ENCODE data around the gene UROD. TPM values are rescaled to one million over a fixed set of nuclear protein-coding genes. Genes with fewer than 3 reads are reported as not detected.

Gene UROD
- total RNA-seq, 2 experiments from 2014 or later = 66.4 to 70.7 TPM

GRCh38 chr1:45010855-45011811 lies 921 bp upstream of the UROD start, which contains the start of gene HECTD3:
TSS of gene HECTD3 (minus strand) at chr1:45011324. CDS start at chr1:45011257, 67 bp downstream.
- Mint-ChIP-seq H3K4me3 (peak within 1 kb of the TSS; percentile 79), H3K36me3 (ENCODE audit: low read depth) (peaks cover 29% of the 10 kb centered on the region), H3K4me1 (peaks cover 43% of the 10 kb centered on the region), H3K27ac (peak within 1 kb of the TSS; percentile 92), H3K9me3 (no peaks in the 10 kb centered on the region), H3K27me3 (no peaks in the 10 kb centered on the region)
- CTCF ChIA-PET = interaction anchor here (0.7 to 6.5 kb wide), 16 partner anchors 9 to 481 kb away, joined by 3 to 86 read pairs (median 4); partner anchors contain the start of genes EIF2B3, PLK3, RNU5D-1 and RPS8
- POLR2A ChIA-PET = interaction anchor here (0.6 to 3.1 kb wide), 9 partner anchors 25 to 320 kb away, joined by 3 to 13 read pairs (median 4); partner anchors contain the start of genes EIF2B3 and PLK3
- peak; percentile 73 for DNase-seq

- H3K27ac Mint-ChIP-seq = peak overlapping the region; percentile 92
- peak; percentile 31 for DNase-seq
- peaks cover 43% of the 10 kb centered on the region for H3K4me1 Mint-ChIP-seq
- H3K27me3 Mint-ChIP-seq = no peaks in the 10 kb centered on the region
- ChIA-PET POLR2A (interaction anchor here (0.6 to 3.1 kb wide), 8 partner anchors 26 to 336 kb away, joined by 3 to 13 read pairs (median 4); partner anchors contain the start of genes EIF2B3 and PLK3), CTCF (interaction anchor here (1.0 to 6.5 kb wide), 9 partner anchors 17 to 479 kb away, joined by 3 to 86 read pairs (median 5); partner anchors contain the start of genes RNU5D-1 and TESK2)
- no peaks in the 10 kb centered on the region for H3K9me3 Mint-ChIP-seq
- peaks cover 19% of the 10 kb centered on the region for H3K36me3 Mint-ChIP-seq (ENCODE audit: low read depth)
- H3K4me3 Mint-ChIP-seq = peak overlapping the region; percentile 79
Observed at GRCh38 chr1:45012639-45013278, 705 bp downstream of the UROD start.

- ChIA-PET CTCF (interaction anchor here (0.8 to 6.5 kb wide), 22 partner anchors 16 to 482 kb away, joined by 3 to 86 read pairs (median 4); partner anchors contain the start of genes MUTYH, PLK3, TESK2 and TOE1), POLR2A (interaction anchor here (1.3 kb wide), 1 partner anchor 283 kb away, joined by 3 read pairs; the partner anchor contains the start of gene RNU5D-1)
- DNase-seq = no peak
- Mint-ChIP-seq H3K36me3 (ENCODE audit: low read depth) (peaks cover 15% of the 10 kb centered on the region), H3K27me3 (no peaks in the 10 kb centered on the region), H3K9me3 (no peaks in the 10 kb centered on the region), H3K4me3 (peak overlapping the region; percentile 79), H3K27ac (no peak overlapping the region), H3K4me1 (peaks cover 45% of the 10 kb centered on the region)
Observed at GRCh38 chr1:45013551-45014209, 1.6 kb downstream of the UROD start.

GRCh38 chr1:45014321-45015028 lies 2.4 kb downstream of the UROD start:
- Mint-ChIP-seq H3K4me1 (peaks cover 38% of the 10 kb centered on the region), H3K9me3 (no peaks in the 10 kb centered on the region), H3K27ac (no peak overlapping the region), H3K4me3 (peak overlapping the region; percentile 17), H3K36me3 (ENCODE audit: low read depth) (peaks cover 9% of the 10 kb centered on the region), H3K27me3 (no peaks in the 10 kb centered on the region)
- DNase-seq = peak; percentile 90
- ChIA-PET CTCF (interaction anchor here (0.6 to 6.5 kb wide), 26 partner anchors 14 to 512 kb away, joined by 3 to 86 read pairs (median 4); partner anchors contain the start of genes MUTYH, PLK3, TESK2 and TOE1), POLR2A (interaction anchor here (1.3 kb wide), 1 partner anchor 284 kb away, joined by 3 read pairs; the partner anchor contains the start of gene RNU5D-1)

- H3K9me3 Mint-ChIP-seq = no peaks in the 10 kb centered on the region
- CTCF ChIA-PET = interaction anchor here (5.2 kb wide), 1 partner anchor 283 kb away, joined by 38 read pairs; no protein-coding TSS in a partner anchor
- no peak overlapping the region for H3K4me3 Mint-ChIP-seq
- DNase-seq = no peak
- no peaks in the 10 kb centered on the region for H3K27me3 Mint-ChIP-seq
- no peak overlapping the region for H3K27ac Mint-ChIP-seq
- H3K4me1 Mint-ChIP-seq = peaks cover 27% of the 10 kb centered on the region
- peaks cover 6% of the 10 kb centered on the region for H3K36me3 Mint-ChIP-seq (ENCODE audit: low read depth)
- POLR2A ChIA-PET = interaction anchor here (0.7 kb wide), 1 partner anchor 477 kb away, joined by 3 read pairs; no protein-coding TSS in a partner anchor
Observed at GRCh38 chr1:45015683-45016082, 3.6 kb downstream of the UROD start.

GRCh38 chr1:45016090-45016697 lies 4.1 kb downstream of the UROD start:
- no peaks in the 10 kb centered on the region for H3K9me3 Mint-ChIP-seq
- H3K4me3 Mint-ChIP-seq = no peak overlapping the region
- peaks cover 6% of the 10 kb centered on the region for H3K36me3 Mint-ChIP-seq (ENCODE audit: low read depth)
- H3K27ac Mint-ChIP-seq = no peak overlapping the region
- H3K4me1 Mint-ChIP-seq = peaks cover 27% of the 10 kb centered on the region
- DNase-seq = no peak
- H3K27me3 Mint-ChIP-seq = no peaks in the 10 kb centered on the region
- ChIA-PET POLR2A (interaction anchor here (0.7 kb wide), 1 partner anchor 477 kb away, joined by 3 read pairs; no protein-coding TSS in a partner anchor), CTCF (interaction anchor here (3.1 to 5.2 kb wide), 2 partner anchors 283 to 287 kb away, joined by 20 to 38 read pairs; no protein-coding TSS in a partner anchor)

GRCh38 chr1:45016767-45017166 lies 4.7 kb downstream of the UROD start:
- no peak for DNase-seq
- Mint-ChIP-seq H3K9me3 (no peaks in the 10 kb centered on the region), H3K36me3 (ENCODE audit: low read depth) (peaks cover 6% of the 10 kb centered on the region), H3K27ac (no peak overlapping the region), H3K27me3 (no peaks in the 10 kb centered on the region), H3K4me3 (no peak overlapping the region), H3K4me1 (peaks cover 21% of the 10 kb centered on the region)
- ChIA-PET CTCF (interaction anchor here (3.1 to 5.2 kb wide), 2 partner anchors 282 to 286 kb away, joined by 20 to 38 read pairs; no protein-coding TSS in a partner anchor), POLR2A (no interaction called here)

GRCh38 chr1:45018599-45019230 lies 6.7 kb downstream of the UROD start:
- Mint-ChIP-seq H3K4me1 (peaks cover 11% of the 10 kb centered on the region), H3K27me3 (no peaks in the 10 kb centered on the region), H3K27ac (no peak overlapping the region), H3K9me3 (no peaks in the 10 kb centered on the region), H3K4me3 (no peak overlapping the region), H3K36me3 (ENCODE audit: low read depth) (peaks cover 6% of the 10 kb centered on the region)
- peak; percentile 72 for DNase-seq
- ChIA-PET POLR2A (no interaction called here), CTCF (interaction anchor here (0.5 to 5.2 kb wide), 12 partner anchors 10 to 1201 kb away, joined by 3 to 38 read pairs (median 4); partner anchors contain the start of genes MUTYH and TOE1)

- POLR2A ChIA-PET = no interaction called here
- no peak overlapping the region for H3K27ac Mint-ChIP-seq
- CTCF ChIA-PET = no interaction called here
- no peaks in the 10 kb centered on the region for H3K36me3 Mint-ChIP-seq (ENCODE audit: low read depth)
- H3K9me3 Mint-ChIP-seq = no peaks in the 10 kb centered on the region
- DNase-seq = no peak
- no peaks in the 10 kb centered on the region for H3K27me3 Mint-ChIP-seq
- H3K4me3 Mint-ChIP-seq = no peak overlapping the region
- peaks cover 10% of the 10 kb centered on the region for H3K4me1 Mint-ChIP-seq
Observed at GRCh38 chr1:45023663-45024062, 11.6 kb downstream of the UROD start.

GRCh38 chr1:45026446-45026845 lies 14.4 kb downstream of the UROD start:
- DNase-seq = no peak
- no peaks in the 10 kb centered on the region for H3K9me3 Mint-ChIP-seq
- no peaks in the 10 kb centered on the region for H3K36me3 Mint-ChIP-seq (ENCODE audit: low read depth)
- no peak overlapping the region for H3K4me3 Mint-ChIP-seq
- H3K27me3 Mint-ChIP-seq = no peaks in the 10 kb centered on the region
- ChIA-PET CTCF (interaction anchor here (1.5 kb wide), 1 partner anchor 273 kb away, joined by 4 read pairs; no protein-coding TSS in a partner anchor), POLR2A (no interaction called here)
- peaks cover 12% of the 10 kb centered on the region for H3K4me1 Mint-ChIP-seq
- no peak overlapping the region for H3K27ac Mint-ChIP-seq

GRCh38 chr1:45032837-45033236 lies 20.8 kb downstream of the UROD start:
- DNase-seq = no peak
- ChIA-PET POLR2A (no interaction called here), CTCF (no interaction called here)
- Mint-ChIP-seq H3K27me3 (no peaks in the 10 kb centered on the region), H3K9me3 (no peaks in the 10 kb centered on the region), H3K27ac (no peak overlapping the region), H3K4me1 (peaks cover 15% of the 10 kb centered on the region), H3K4me3 (no peak overlapping the region), H3K36me3 (ENCODE audit: low read depth) (no peaks in the 10 kb centered on the region)
